Ectodermal cell (in vitro differentiated cells): ENCODE results near the gene MCL1.

ENCODE experiments used
- H3K27ac ChIP-seq: 2 replicates; pipeline ENCODE4 v1.7.0; 2013; ENCODE audit warnings: mild to moderate bottlenecking, low read depth, low read length; ENCODE audit not compliant: insufficient read depth, poor library complexity, severe bottlenecking
- H3K27me3 ChIP-seq: 2 replicates; pipeline ENCODE4 v1.7.0; 2013; ENCODE audit warnings: mild to moderate bottlenecking, low read length; ENCODE audit not compliant: insufficient read depth, control insufficient read depth, poor library complexity, severe bottlenecking
- H3K36me3 ChIP-seq: one replicate; pipeline ENCODE4 v1.7.0; 2013; ENCODE audit warnings: low read length; ENCODE audit not compliant: control insufficient read depth, insufficient read depth
- H3K4me1 ChIP-seq: one replicate; pipeline ENCODE4 v1.7.0; 2013; ENCODE audit warnings: low read length; ENCODE audit not compliant: control insufficient read depth, insufficient read depth
- H3K4me3 ChIP-seq: 2 replicates; pipeline ENCODE4 v1.7.0; 2013; ENCODE audit warnings: low read depth, low read length, control low read depth; ENCODE audit not compliant: insufficient read depth
- H3K9me3 ChIP-seq: 2 replicates; pipeline ENCODE4 v1.7.0; 2013; ENCODE audit warnings: mild to moderate bottlenecking, low read length, moderate library complexity; ENCODE audit not compliant: control insufficient read depth
- WGBS, 2 experiments: methylation state at CpG; one replicate each; pipeline ENCODE4 v1.1.7; 2013; ENCODE audit warnings: missing lambda C conversion rate in 2 of 2; 5-methylcytosine and 5-hydroxymethylcytosine counted together

The MCL1 gene

DNA sequence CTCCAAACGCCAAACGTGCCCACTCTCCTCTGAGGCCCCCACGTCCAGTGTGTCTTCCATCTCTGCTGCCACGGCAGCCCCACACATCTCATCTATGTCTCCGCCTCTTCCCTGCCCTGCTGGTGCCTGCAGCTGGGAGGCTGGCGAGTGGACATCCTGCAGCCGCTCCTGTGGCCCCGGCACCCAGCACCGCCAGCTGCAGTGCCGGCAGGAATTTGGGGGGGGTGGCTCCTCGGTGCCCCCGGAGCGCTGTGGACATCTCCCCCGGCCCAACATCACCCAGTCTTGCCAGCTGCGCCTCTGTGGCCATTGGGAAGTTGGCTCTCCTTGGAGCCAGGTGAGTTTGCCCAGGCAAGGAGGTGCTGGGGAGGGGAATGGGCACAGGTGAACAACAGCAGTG lies 21.6 kb downstream of the MCL1 start:
- peaks cover 32% of the 10 kb centered on the region for H3K4me1 ChIP-seq
- no peaks in the 10 kb centered on the region for H3K36me3 ChIP-seq
- H3K9me3 ChIP-seq = no peaks in the 10 kb centered on the region
- H3K4me3 ChIP-seq = no peak overlapping the region
- H3K27ac ChIP-seq = no peak overlapping the region
- 92 to 93% methylated on average over 15 of the region's 15 CpGs for WGBS, 2 experiments
- no peaks in the 10 kb centered on the region for H3K27me3 ChIP-seq

DNA sequence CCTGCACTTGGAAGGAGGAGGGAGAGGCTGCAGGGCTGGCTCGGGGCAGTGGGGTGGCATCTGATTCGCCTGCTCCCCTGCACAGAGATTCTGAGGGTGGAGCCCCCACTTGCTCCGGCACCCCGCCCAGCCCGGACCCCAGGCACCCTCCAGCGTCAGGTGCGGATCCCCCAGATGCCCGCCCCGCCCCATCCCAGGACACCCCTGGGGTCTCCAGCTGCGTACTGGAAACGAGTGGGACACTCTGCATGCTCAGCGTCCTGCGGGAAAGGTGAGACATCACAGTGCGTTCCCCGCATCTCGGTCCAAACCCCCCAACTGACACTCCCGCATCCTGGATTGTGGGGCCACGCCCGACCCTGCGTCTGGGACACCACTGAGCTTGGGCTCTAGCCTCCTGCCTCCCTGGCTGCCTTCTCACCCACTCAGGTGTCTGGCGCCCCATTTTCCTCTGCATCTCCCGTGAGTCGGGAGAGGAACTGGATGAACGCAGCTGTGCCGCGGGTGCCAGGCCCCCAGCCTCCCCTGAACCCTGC lies 22.3 kb downstream of the MCL1 start:
- H3K27me3 ChIP-seq = no peaks in the 10 kb centered on the region
- H3K9me3 ChIP-seq = no peaks in the 10 kb centered on the region
- H3K36me3 ChIP-seq = no peaks in the 10 kb centered on the region
- H3K27ac ChIP-seq = no peak overlapping the region
- H3K4me1 ChIP-seq = peaks cover 30% of the 10 kb centered on the region
- 95% methylated on average over 26 of the region's 26 CpGs for WGBS, 2 experiments
- no peak overlapping the region for H3K4me3 ChIP-seq

DNA sequence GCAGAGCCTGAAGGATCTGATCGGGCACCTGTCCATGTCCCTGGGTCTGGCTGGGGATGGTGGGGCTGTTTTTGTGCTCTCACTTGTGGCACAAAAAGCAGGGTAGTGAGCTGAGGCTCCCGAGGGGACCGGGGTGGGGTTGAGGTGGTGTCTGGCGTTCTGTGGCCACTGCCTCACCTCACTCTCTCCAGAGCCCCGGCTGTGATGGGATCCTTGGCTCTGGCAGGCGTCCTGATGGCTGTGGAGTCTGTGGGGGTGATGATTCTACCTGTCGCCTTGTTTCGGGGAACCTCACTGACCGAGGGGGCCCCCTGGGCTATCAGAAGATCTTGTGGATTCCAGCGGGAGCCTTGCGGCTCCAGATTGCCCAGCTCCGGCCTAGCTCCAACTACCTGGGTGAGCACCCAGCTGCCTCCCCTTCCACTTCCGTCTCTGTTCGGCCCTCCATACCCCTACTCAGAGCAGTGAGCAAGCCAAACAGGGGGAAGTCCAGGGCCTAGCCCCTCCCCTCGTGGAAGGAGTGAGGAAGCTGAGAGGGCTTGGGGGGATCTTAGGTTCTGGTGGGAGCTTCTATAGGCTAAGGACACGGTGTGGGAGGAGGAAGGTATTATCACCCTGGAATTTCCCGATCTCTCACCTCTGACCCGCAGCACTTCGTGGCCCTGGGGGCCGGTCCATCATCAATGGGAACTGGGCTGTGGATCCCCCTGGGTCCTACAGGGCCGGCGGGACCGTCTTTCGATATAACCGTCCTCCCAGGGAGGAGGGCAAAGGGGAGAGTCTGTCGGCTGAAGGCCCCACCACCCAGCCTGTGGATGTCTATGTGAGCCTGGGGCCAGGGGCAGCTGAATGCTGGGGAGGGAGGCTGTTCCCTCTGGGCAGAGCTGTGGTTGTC lies 23.2 kb downstream of the MCL1 start:
- WGBS, 2 experiments = 74 to 80% methylated on average over 26 of the region's 26 CpGs
- peaks cover 33% of the 10 kb centered on the region for H3K4me1 ChIP-seq
- peaks cover under 1% of the 10 kb centered on the region for H3K27me3 ChIP-seq
- H3K36me3 ChIP-seq = no peaks in the 10 kb centered on the region
- H3K4me3 ChIP-seq = no peak overlapping the region
- no peaks in the 10 kb centered on the region for H3K9me3 ChIP-seq
- H3K27ac ChIP-seq = no peak overlapping the region

DNA sequence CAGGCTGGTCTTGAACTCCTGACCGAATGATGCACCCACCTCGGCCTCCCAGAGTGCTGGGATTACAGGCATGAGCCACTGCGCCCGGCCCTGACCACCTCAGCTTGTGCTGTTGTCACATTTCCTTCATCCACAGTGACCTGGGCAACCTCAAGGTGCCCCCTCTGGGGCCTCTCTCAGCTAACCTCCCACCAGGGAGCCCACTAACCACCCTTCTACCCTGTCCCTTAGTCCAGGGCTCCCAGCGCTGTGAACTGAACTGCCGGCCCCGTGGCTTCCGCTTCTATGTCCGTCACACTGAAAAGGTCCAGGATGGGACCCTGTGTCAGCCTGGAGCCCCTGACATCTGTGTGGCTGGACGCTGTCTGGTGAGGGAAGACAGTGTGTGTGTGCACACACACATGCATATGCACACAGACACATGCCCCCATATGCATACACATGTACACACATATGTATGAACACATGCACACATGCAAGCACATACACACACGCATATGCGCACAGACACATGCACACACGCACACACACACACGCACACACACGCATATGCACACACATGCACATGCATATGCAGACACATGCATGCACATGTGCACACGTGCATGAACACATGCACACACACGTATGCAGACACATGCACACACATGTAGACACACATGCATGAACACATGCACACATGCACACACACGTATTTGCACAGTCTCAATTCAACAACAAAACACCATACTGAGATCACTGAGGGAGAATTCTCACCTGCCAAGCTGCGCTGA lies 24.0 kb downstream of the MCL1 start:
- no peaks in the 10 kb centered on the region for H3K9me3 ChIP-seq
- H3K4me1 ChIP-seq = peaks cover 29% of the 10 kb centered on the region
- no peak overlapping the region for H3K27ac ChIP-seq
- peaks cover 9% of the 10 kb centered on the region for H3K27me3 ChIP-seq
- H3K36me3 ChIP-seq = no peaks in the 10 kb centered on the region
- no peak overlapping the region for H3K4me3 ChIP-seq
- 95% methylated on average over 19 of the region's 19 CpGs for WGBS, 2 experiments

DNA sequence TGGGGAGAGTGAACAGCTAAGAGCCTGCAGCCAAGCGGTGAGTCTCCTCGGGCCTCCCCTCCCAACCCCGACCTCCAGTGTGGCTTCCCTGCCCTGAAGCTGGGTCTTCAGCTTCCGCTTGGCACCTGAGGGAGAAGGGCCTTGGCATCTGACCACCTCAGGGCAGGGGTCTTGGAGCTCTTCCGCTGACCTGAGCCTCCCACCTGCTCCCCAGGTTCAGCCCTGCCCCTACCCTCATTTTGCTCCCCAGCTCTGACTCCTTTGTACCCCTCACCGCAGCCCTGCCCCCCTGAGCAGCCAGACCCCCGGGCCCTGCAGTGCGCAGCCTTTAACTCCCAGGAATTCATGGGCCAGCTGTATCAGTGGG lies 25.3 kb downstream of the MCL1 start:
- Histone ChIP-seq H3K36me3 (no peaks in the 10 kb centered on the region), H3K27me3 (peaks cover 22% of the 10 kb centered on the region), H3K4me1 (peaks cover 23% of the 10 kb centered on the region), H3K4me3 (no peak overlapping the region), H3K9me3 (no peaks in the 10 kb centered on the region), H3K27ac (no peak overlapping the region)
- WGBS, 2 experiments = 94 to 95% methylated on average over 8 of the region's 8 CpGs

DNA sequence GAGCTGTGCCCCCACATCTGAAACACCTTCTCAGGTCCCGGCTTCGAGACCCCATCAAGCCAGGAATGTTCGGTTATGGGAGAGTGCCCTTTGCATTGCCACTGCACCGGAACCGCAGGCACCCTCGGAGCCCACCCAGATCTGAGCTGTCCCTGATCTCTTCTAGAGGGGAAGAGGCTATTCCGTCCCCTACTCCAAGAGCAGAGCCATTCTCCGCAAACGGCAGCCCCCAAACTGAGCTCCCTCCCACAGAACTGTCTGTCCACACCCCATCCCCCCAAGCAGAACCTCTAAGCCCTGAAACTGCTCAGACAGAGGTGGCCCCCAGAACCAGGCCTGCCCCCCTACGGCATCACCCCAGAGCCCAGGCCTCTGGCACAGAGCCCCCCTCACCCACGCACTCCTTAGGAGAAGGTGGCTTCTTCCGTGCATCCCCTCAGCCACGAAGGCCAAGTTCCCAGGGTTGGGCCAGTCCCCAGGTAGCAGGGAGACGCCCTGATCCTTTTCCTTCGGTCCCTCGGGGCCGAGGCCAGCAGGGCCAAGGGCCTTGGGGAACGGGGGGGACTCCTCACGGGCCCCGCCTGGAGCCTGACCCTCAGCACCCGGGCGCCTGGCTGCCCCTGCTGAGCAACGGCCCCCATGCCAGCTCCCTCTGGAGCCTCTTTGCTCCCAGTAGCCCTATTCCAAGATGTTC lies 25.9 kb downstream of the MCL1 start:
- H3K36me3 ChIP-seq = no peaks in the 10 kb centered on the region
- H3K27ac ChIP-seq = no peak overlapping the region
- WGBS, 2 experiments = 91 to 92% methylated on average over 23 of the region's 23 CpGs
- no peaks in the 10 kb centered on the region for H3K9me3 ChIP-seq
- peaks cover 27% of the 10 kb centered on the region for H3K27me3 ChIP-seq
- H3K4me3 ChIP-seq = no peak overlapping the region
- peaks cover 23% of the 10 kb centered on the region for H3K4me1 ChIP-seq

DNA sequence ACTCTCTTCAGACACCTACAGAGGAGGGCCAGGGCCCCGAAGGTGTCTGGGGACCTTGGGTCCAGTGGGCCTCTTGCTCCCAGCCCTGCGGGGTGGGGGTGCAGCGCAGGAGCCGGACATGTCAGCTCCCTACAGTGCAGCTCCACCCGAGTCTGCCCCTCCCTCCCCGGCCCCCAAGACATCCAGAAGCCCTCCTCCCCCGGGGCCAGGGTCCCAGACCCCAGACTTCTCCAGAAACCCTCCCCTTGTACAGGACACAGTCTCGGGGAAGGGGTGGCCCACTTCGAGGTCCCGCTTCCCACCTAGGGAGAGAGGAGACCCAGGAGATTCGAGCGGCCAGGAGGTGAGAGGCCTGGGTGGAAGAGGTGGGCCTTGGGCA lies 26.5 kb downstream of the MCL1 start:
- H3K36me3 ChIP-seq = no peaks in the 10 kb centered on the region
- no peak overlapping the region for H3K4me3 ChIP-seq
- H3K4me1 ChIP-seq = peaks cover 23% of the 10 kb centered on the region
- no peak overlapping the region for H3K27ac ChIP-seq
- H3K27me3 ChIP-seq = peaks cover 34% of the 10 kb centered on the region
- 91 to 92% methylated on average over 12 of the region's 12 CpGs for WGBS, 2 experiments
- no peaks in the 10 kb centered on the region for H3K9me3 ChIP-seq

DNA sequence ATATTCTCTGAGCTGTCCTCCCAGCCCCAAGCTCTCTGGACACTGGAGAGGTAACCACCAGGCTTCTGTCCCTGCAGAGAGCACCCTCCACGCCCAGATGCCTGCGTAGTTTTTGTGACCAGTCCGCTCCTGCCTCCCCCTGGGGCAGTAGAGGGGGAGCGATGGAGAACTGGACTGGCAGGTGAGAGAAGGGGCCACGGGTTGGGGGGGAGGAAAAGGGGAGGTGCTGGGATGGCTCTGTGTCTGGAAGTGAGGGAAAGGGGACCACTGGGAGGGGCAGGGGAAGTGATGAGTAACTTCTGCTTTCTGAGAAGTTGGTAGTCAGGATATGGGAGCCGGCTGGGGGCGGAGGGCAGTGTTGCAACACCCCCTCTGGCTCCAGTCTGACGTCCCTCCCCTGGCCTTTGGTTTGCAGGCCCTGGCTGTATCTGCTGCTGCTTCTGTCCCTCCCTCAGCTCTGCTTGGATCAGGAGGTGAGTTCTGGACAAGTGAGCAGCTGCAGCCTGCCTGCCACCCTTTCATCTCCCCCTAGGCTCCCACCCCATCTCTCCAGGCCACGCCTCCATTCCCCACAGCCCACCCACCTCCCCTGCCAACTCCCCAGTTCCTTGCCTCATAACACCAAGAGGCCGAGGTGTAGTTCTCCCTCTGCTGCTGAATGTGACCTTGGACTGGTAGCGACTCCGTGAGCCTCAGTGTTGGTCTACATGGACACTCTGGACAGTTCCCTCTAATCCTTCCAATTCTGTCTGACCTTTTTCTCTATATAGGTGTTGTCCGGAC lies 27.1 kb downstream of the MCL1 start:
- 71 to 72% methylated on average over 13 of the region's 13 CpGs for WGBS, 2 experiments
- no peak overlapping the region for H3K4me3 ChIP-seq
- H3K27ac ChIP-seq = no peak overlapping the region
- H3K4me1 ChIP-seq = peaks cover 23% of the 10 kb centered on the region
- no peaks in the 10 kb centered on the region for H3K36me3 ChIP-seq
- no peaks in the 10 kb centered on the region for H3K9me3 ChIP-seq
- peaks cover 39% of the 10 kb centered on the region for H3K27me3 ChIP-seq

DNA sequence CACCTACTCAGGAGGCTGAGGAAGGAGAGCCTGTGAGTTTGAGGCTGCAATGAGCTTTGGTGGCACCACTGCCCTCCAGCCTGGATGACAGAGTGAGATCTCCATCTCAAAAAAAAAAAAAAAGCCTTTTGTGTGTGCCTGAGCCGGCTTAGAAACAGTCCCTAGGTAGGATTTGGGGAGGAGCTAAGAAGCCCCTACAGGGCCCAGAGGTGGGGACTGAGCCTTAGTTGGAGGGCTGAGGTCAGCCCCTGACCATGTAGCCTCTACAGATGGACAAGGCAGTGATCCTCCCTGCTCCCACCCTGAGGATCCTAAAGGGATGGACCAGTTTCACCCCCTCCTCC lies 27.7 kb downstream of the MCL1 start:
- no peak overlapping the region for H3K27ac ChIP-seq

More for the DNA sequence above, 27.7 kb downstream of the MCL1 start:
- Histone ChIP-seq H3K9me3 (no peaks in the 10 kb centered on the region), H3K4me1 (peaks cover 17% of the 10 kb centered on the region), H3K36me3 (no peaks in the 10 kb centered on the region), H3K4me3 (no peak overlapping the region), H3K27me3 (peaks cover 39% of the 10 kb centered on the region)
- 8 to 20% methylated on average over 1 of the region's 1 CpG for WGBS, 2 experiments
